ENCODE results near the gene BTN3A1.

- TF ChIP-seq POLR2A (IDR thresholded peaks at IDR 0.05) (no peak), CTCF (IDR thresholded peaks at IDR 0.05) (no peak)
These were observed 52.6 kb downstream of the BTN3A1 start for GRCh38 chr6:26454631-26455030.
